SHP77 treated with DMSO at 0.1 percent for 48 hours (cell line): ENCODE results near the gene FAM47C.
"Not testable (repeated sequence)": the region's sequence is repeated elsewhere in the genome, so short reads cannot be mapped to it uniquely, and the experiment has no call there.

ENCODE experiments used
- DNase-seq: peaks from one replicate; lab custom pipeline; 2025; lab: John Stamatoyannopoulos, UW

Gene FAM47C

GRCh38 chrX:37008182-37008581 lies at the start of gene FAM47C:
FAM47C (plus strand) TSS chrX:37008366; CDS start chrX:37008411, 45 bp downstream.
- not testable (repeated sequence) for DNase-seq

- no peak for DNase-seq
Observed at GRCh38 chrX:36961590-36961989, 46.6 kb upstream of the FAM47C start.

GRCh38 chrX:36963069-36963808 lies 44.9 kb upstream of the FAM47C start:
- no peak for DNase-seq

- DNase-seq, result no peak
Observed at GRCh38 chrX:36963852-36964251, 44.3 kb upstream of the FAM47C start.

- DNase-seq, result no peak
Observed at GRCh38 chrX:36973575-36973974, 34.6 kb upstream of the FAM47C start.

- no peak for DNase-seq
Observed at GRCh38 chrX:36974911-36975310, 33.3 kb upstream of the FAM47C start.

GRCh38 chrX:36978886-36979285 lies 29.3 kb upstream of the FAM47C start:
- DNase-seq, result no peak

GRCh38 chrX:36983831-36984230 lies 24.3 kb upstream of the FAM47C start:
- DNase-seq, result no peak

- DNase-seq, result not testable (repeated sequence)
Observed at GRCh38 chrX:36985416-36986209, 22.6 kb upstream of the FAM47C start.

GRCh38 chrX:36986231-36986630 lies 21.9 kb upstream of the FAM47C start:
- DNase-seq, result no peak

- not testable (repeated sequence) for DNase-seq
Observed at GRCh38 chrX:36987212-36987611, 21.0 kb upstream of the FAM47C start.

- DNase-seq, result no peak
Observed at GRCh38 chrX:37000140-37000539, 8.0 kb upstream of the FAM47C start.

GRCh38 chrX:37010496-37010895 lies 2.3 kb downstream of the FAM47C start:
- no peak for DNase-seq

- not testable (repeated sequence) for DNase-seq
Observed at GRCh38 chrX:37034260-37034659, 26.1 kb downstream of the FAM47C start.

- DNase-seq, result not testable (repeated sequence)
Observed at GRCh38 chrX:37036674-37037220, 28.6 kb downstream of the FAM47C start.

- DNase-seq, result not testable (repeated sequence)
Observed at GRCh38 chrX:37038814-37039213, 30.6 kb downstream of the FAM47C start.

GRCh38 chrX:37042956-37043885 lies 35.1 kb downstream of the FAM47C start:
- DNase-seq, result not testable (repeated sequence)

- no peak for DNase-seq
Observed at GRCh38 chrX:37047776-37048175, 39.6 kb downstream of the FAM47C start.

GRCh38 chrX:37057572-37057971 lies 49.4 kb downstream of the FAM47C start:
- not testable (repeated sequence) for DNase-seq

- DNase-seq, result no peak
Observed at GRCh38 chrX:37060999-37061398, 52.8 kb downstream of the FAM47C start.
